H1 (cell line): ENCODE data around the gene B3GALNT1. TPM values are rescaled to one million over a fixed set of nuclear protein-coding genes. Genes with fewer than 3 reads are reported as not detected.

Experiments used
- ASH2L ChIP-seq: fragments of 200-600, 300-600 bp; sonication (generic); IDR thresholded peaks from one replicate; pipeline ENCODE4 v1.7.1; 2017; ENCODE audit warnings: low read length
- ATF2 ChIP-seq: IDR thresholded peaks from 2 replicates; pipeline ENCODE4 v1.6.1; 2012; ENCODE audit warnings: low read length, inconsistent platforms
- BCL11A ChIP-seq, 2 experiments: IDR thresholded peaks; one replicate each; pipeline ENCODE4 v1.6.1; 2011; ENCODE audit warnings: low read depth in 2 of 2, low read length in 2 of 2, mild to moderate bottlenecking in 2 of 2
- CEBPB ChIP-seq: IDR thresholded peaks from 2 replicates; pipeline ENCODE4 v1.6.1; 2012; ENCODE audit warnings: low read depth, low read length
- GTF2F1 ChIP-seq: IDR thresholded peaks from 2 replicates; pipeline ENCODE4 v1.6.1; 2012; ENCODE audit warnings: low read depth, low read length, improper control_type of control experiment, borderline replicate concordance
- KDM5A ChIP-seq: fragments of 200-600 bp; IDR thresholded peaks from 2 replicates; pipeline ENCODE4 v1.7.1; 2012; ENCODE audit warnings: mild to moderate bottlenecking, low read length, inconsistent platforms, mixed read lengths
- RAD21 ChIP-seq, 2 experiments: IDR thresholded peaks in 1 of 2; conservative IDR thresholded peaks in 1 of 2; 2 replicates each; pipeline ENCODE4 v1.6.1; 2011; ENCODE audit warnings: low read depth in 2 of 2, low read length in 2 of 2, improper control_type of control experiment in 1 of 2, inconsistent platforms in 1 of 2, mild to moderate bottlenecking in 1 of 2, moderate library complexity in 1 of 2
- RNF2 ChIP-seq: fragments of 200-900, 300-1000 bp; sonication (generic); IDR thresholded peaks from 2 replicates; pipeline ENCODE4 v1.7.1; 2016; ENCODE audit warnings: borderline replicate concordance, low read depth, mild to moderate bottlenecking, antibody characterized with exemption, low read length; ENCODE audit not compliant: poor library complexity, severe bottlenecking; ENCODE audit errors: missing control alignments
- SP1 ChIP-seq: IDR thresholded peaks from 2 replicates; pipeline ENCODE4 v1.6.1; 2011; ENCODE audit warnings: low read depth, low read length
- polyA plus RNA-seq, 7 experiments: library from polyadenylated mRNA; depleted of rRNA in 3 of 7; stranded (reverse) in 5 of 7; unstranded in 2 of 7; fragments of >200 nt in 5 of 7; fragments of 200-250 nt in 2 of 7; gene quantifications; 1 replicate in 5 of 7; 2 replicates in 1 of 7; 4 replicates in 1 of 7; pipeline versions ENCODE4 v1.2.1 to v1.2.3, GENCODE V29; 2011 to 2013; ENCODE audit warnings: missing spikeins in 2 of 7, mixed read lengths in 2 of 7
- total RNA-seq: library from RNA; stranded (reverse); fragmentation: NEBNext Ultra II Directional; extraction: Animal tissue kit (Norgen Biotek cat#: 25700); gene quantifications from 2 replicates; pipeline ENCODE4 v1.2.1, GENCODE V29; 2021

The B3GALNT1 gene
- total and polyA plus RNA-seq, 2 of the 8 experiments (the other 6 are each of a cell fraction or from before 2014, with no cell fraction given) = 5.0 to 8.1 TPM

GRCh38 chr3:161096771-161097367 is 8.3 kb downstream of the B3GALNT1 start (continued):
- TF ChIP-seq GTF2F1 = no peak
- no peak for TF ChIP-seq RNF2
- no peak for TF ChIP-seq ATF2
- TF ChIP-seq KDM5A = no peak
- peak; percentile 64 to 75 for TF ChIP-seq RAD21 (IDR thresholded peaks at IDR 0.05 in 1 of 2, conservative IDR thresholded peaks at IDR 0.05 in 1 of 2; ENCODE audit: low read depth in 2 of 2, low read length in 2 of 2)
- TF ChIP-seq CEBPB = no peak
- no peak for TF ChIP-seq ASH2L
- TF ChIP-seq SP1 = no peak
- no peak for TF ChIP-seq BCL11A (IDR thresholded peaks at IDR 0.05; ENCODE audit: low read depth in 2 of 2, low read length in 2 of 2)
